Measurements from ENCODE around the gene KIAA1217. TPM values are rescaled to one million over a fixed set of nuclear protein-coding genes. Genes with fewer than 3 reads are reported as not detected.

The KIAA1217 gene
- total RNA-seq, 1 experiment from 2014 or later, result 9.3 TPM

DNA sequence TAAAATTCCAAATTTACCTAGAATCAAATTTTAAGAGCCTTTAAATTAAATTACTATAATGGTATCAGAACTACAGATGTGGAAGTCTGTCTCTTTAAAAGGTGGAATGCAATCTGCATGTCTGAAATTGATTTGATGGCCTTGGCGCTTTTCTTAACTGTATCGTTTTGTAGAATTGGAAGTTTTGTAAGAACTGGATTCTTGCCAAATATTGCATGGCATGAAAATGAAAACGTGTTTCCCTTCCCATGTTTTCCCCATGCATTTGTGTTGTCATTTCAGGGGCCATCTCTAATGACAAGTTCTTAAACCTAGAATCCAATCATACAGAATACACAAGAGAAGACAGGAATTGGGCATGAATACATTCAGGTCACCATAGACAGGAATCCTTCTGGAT is 162.5 kb downstream of the KIAA1217 start:
- no peak for DNase-seq (ENCODE audit: low read depth)

DNA sequence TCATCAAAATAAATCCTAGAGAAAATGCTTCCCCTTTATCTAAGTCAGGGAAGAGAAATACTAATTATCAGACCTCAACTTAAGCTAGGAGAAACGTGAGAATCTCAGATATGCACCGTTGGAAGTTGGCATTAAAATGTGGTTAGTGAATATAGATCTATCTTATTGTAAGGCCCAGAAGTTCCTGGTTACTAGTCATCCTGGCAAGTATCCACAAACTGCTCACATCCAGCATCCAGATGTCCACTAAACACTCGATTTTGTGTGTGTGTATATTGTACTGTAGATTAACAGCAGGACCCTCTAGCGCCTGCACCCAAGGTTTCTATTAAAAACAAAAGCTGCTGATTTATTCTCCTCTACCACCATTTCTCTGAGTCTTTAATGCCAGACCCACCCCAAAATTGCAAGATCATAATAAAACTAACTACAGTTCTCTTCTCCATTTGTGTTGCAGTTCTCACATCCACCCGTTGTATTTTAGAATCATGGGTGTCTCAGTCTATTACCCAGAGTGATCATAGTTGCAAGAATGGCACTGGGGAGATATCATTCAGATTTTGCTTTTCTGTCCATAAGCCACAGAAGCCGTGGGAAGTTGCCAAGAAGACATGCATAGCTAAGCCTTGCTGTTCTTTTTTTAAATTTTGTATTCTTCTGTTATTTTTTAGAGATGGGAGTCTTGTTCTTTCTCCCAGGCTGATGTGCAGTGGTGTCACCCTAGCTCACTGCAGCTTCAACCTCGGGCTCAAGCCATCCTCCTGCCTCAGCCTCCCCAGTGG is 165.4 kb downstream of the KIAA1217 start:
- DNase-seq (ENCODE audit: low read depth), result peak; percentile 76

- no peak for DNase-seq (ENCODE audit: low read depth)
Measured at GRCh38 chr10:24375510-24375909, 166.6 kb downstream of the KIAA1217 start.

- no peak for DNase-seq (ENCODE audit: low read depth)
Measured at GRCh38 chr10:24376731-24377130, 167.8 kb downstream of the KIAA1217 start.

GRCh38 chr10:24378126-24378920 is 169.4 kb downstream of the KIAA1217 start:
- DNase-seq (ENCODE audit: low read depth), result no peak

DNA sequence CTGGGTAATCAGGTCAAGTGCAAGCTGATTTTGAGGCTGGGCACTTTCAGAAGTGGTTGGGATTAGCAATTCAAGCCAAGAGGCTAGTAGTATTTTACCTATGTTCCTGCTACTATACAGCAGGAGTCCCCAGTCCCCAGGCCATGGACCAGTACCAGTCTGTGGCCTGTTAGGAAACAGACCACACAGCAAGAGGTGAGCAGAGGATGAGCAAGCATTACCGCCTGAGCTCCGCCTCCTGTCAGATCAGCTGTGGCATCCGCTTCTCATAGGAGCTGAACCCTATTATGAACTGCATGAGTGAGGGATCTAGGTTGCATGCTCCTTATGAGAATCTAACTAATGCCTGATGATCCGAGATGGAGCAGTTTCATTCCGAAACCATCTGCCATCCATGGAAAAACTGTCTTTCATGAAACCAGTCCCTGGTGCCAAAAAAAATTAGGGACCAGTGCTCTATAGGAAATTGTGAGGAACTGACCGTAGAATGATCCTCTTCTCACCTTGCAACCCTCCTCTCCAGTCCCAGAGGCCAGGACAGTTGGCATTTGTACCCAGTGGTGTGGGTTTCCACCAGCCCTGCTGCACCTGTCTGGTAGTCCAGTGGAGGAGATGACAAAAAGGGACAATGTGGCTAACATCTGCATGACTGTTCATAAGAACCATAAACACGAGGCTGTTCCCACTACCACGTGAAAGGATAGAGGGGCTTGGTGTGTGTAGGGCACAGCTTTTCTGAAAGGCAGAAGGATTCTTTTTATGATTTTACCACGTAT is 172.5 kb downstream of the KIAA1217 start:
- peak; percentile 18 for DNase-seq (ENCODE audit: low read depth)

DNA sequence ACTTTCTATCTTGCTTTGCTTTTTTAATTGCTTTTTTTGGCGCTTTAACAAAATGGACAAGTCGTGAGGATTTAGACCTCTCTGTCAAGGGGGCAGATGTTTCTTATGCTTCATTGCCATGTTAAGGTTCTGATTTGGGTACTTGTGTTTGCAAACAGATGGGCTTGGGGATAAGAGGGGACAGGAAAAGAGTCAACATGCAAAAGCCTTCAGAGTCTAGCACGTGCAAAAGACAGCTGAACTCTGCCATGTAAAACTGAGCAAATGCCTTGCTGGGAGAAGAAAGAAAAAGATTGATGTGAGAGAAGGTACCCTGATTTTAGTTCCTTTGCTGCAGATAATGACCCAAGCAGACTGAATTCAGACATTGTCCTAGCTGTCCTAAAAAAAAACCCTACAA is 173.1 kb downstream of the KIAA1217 start:
- no peak for DNase-seq (ENCODE audit: low read depth)

GRCh38 chr10:24382596-24382978 is 173.6 kb downstream of the KIAA1217 start:
- DNase-seq (ENCODE audit: low read depth), result peak; percentile 29

GRCh38 chr10:24382979-24383663 is 174.2 kb downstream of the KIAA1217 start:
- peak; percentile 21 for DNase-seq (ENCODE audit: low read depth)

GRCh38 chr10:24383681-24384106 is 174.8 kb downstream of the KIAA1217 start:
- peak; percentile 97 for DNase-seq (ENCODE audit: low read depth)

GRCh38 chr10:24384954-24385353 is 176.0 kb downstream of the KIAA1217 start:
- DNase-seq (ENCODE audit: low read depth), result peak; percentile 29

DNA sequence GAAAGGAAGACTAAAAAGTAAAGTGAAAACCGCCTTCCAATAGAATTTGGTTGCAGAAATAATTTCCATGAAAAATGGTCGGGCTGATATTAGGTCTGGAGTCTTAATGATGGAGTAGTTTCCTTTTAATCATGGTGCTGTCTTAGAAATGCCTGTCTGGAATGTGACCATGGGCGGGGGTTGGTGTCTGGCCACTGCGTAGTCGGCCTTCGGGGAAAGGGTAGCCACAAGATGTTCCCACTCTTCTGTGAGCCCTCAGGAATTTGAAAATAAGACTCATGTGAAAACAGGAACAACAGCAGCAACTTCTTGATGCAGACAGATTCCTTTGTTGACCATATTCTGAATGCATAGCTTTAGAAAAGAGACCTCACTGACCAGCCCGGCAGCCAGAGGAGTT is 176.8 kb downstream of the KIAA1217 start:
- peak; percentile 60 for DNase-seq (ENCODE audit: low read depth)

- no peak for DNase-seq (ENCODE audit: low read depth)
Measured at GRCh38 chr10:24390146-24390700, 181.3 kb downstream of the KIAA1217 start.

- no peak for DNase-seq (ENCODE audit: low read depth)
Measured at GRCh38 chr10:24390746-24391145, 181.8 kb downstream of the KIAA1217 start.

- DNase-seq (ENCODE audit: low read depth), result peak; percentile 57
Measured at GRCh38 chr10:24393201-24393600, 184.3 kb downstream of the KIAA1217 start.

DNA sequence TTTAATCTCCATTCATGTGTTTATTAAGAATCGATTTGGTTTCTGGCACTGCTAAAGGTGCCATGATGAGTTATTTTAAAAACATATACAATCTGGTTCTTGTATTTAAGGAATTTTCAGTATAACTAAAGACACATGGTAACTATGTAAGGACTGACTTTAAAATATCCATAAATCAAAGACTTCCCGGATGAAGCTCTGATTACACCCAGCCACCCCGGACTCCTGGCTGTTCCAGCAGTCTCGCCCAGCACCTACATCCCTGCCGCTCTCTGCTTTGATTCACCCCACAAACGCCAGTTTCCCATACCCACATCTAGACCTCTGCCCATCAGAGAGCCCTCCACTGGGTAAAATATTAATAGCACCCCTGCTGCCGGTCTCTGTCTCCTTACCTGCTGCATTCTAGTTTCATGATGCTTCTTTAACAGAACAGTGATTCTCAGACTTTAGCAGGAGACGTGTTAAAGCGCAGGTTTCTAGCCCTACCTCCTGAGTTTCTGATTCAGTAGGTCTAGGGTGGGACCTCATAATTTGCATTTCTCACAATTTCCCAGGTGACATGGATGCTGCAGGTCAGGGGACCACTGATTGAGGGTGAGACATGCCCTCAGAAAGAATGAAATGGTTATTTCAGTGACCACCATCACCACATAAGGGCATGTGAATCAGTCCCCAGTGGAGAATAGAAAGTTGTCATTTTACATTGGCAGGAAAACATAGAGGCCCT is 185.7 kb downstream of the KIAA1217 start:
- DNase-seq (ENCODE audit: low read depth), result no peak

GRCh38 chr10:24396396-24396795 is 187.5 kb downstream of the KIAA1217 start:
- peak; percentile 27 for DNase-seq (ENCODE audit: low read depth)

DNA sequence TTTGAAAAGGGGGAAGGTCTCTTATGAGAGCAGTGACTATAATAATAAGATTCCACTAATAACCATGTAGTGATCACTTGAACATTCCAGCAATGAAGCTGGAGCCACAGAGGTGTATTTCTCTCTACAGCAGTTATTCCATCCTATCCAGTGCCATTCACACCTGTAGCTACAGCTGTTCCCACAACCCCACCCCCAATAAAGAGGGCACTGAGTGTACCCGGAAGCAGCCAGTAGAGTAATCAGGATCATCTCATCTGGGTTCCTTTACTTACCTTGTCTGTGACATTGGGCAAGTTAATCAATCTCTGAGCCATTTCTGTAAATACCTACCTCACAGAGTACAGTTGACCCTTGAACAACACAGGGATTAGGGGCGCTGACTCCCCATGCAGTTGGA is 188.7 kb downstream of the KIAA1217 start:
- no peak for DNase-seq (ENCODE audit: low read depth)

DNA sequence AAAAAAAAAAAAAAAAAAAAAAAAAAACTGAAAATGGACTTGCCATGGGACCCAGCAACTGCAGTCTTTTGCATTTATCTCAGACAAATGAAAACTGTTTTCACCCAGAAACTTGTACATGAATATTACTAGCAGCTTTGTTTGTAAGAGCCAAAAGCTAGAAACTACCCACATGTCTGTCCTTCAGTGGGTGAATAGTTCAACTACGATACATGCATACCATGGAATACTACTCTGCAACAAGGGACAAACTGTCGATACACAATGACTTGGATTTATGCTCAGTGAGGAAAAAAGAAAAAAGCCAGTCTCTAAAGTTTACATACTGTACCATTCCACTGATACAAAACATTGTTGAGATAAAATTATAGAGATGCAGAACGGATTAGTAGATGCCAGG is 195.6 kb downstream of the KIAA1217 start:
- DNase-seq (ENCODE audit: low read depth), result no peak

- no peak for DNase-seq (ENCODE audit: low read depth)
Measured at GRCh38 chr10:24405635-24406034, 196.7 kb downstream of the KIAA1217 start.
